Measurements from ENCODE around the gene SPDYC. TPM values are rescaled to one million over a fixed set of nuclear protein-coding genes. Genes with fewer than 3 reads are reported as not detected.

Gene SPDYC
- total and polyA plus RNA-seq, 11 donors, result not detected

DNA sequence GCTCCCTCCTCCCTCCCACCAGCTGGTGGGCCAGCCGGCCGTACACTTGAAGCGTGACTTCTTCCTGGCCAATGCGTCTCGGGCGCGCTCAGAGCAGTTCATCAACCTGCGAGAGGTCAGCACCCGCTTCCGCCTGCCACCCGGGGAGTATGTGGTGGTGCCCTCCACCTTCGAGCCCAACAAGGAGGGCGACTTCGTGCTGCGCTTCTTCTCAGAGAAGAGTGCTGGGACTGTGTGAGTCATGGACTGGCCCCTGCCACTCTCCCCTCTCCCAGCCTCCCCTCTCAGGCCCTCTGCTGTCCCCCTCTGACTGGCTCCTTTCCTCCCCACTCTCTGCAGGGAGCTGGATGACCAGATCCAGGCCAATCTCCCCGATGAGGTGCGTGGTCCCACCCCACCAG, 36.4 kb downstream of the SPDYC start:
- H3K36me3 ChIP-seq, result peaks cover 0 to 96% (median 91%) of the 10 kb centered on the region in 9 donors
- H3K4me1 ChIP-seq, result no peaks in the 10 kb centered on the region
- peak in 1 of 5 donors; percentile 16 for DNase-seq
- 90 to 96% (median 94%) methylated on average over 17 of the region's 17 CpGs for WGBS, 4 donors
- intact Hi-C loops (cut with DNase I), result loop anchor here in 2 of 10 donors (5.0 to 10.0 kb wide), 2 partner anchors 46 to 48 kb away; no protein-coding TSS in a partner anchor
- no peaks in the 10 kb centered on the region for H3K27me3 ChIP-seq
- no peak overlapping the region for H3K4me3 ChIP-seq
- H3K27ac ChIP-seq, result no peak overlapping the region
- no peaks in the 10 kb centered on the region for H3K9me3 ChIP-seq
- TF ChIP-seq POLR2A (IDR thresholded peaks at IDR 0.05), result no peak
- TF ChIP-seq, protein P1, sequence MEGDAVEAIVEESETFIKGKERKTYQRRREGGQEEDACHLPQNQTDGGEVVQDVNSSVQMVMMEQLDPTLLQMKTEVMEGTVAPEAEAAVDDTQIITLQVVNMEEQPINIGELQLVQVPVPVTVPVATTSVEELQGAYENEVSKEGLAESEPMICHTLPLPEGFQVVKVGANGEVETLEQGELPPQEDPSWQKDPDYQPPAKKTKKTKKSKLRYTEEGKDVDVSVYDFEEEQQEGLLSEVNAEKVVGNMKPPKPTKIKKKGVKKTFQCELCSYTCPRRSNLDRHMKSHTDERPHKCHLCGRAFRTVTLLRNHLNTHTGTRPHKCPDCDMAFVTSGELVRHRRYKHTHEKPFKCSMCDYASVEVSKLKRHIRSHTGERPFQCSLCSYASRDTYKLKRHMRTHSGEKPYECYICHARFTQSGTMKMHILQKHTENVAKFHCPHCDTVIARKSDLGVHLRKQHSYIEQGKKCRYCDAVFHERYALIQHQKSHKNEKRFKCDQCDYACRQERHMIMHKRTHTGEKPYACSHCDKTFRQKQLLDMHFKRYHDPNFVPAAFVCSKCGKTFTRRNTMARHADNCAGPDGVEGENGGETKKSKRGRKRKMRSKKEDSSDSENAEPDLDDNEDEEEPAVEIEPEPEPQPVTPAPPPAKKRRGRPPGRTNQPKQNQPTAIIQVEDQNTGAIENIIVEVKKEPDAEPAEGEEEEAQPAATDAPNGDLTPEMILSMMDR (IDR thresholded peaks at IDR 0.05), result no peak
- no peak for ATAC-seq

GRCh38 chr11:65206901-65207300, 36.9 kb downstream of the SPDYC start:
- Histone ChIP-seq H3K27ac (no peak overlapping the region), H3K4me1 (no peaks in the 10 kb centered on the region), H3K9me3 (no peaks in the 10 kb centered on the region), H3K36me3 (peaks cover 0 to 98% (median 93%) of the 10 kb centered on the region in 9 donors), H3K4me3 (no peak overlapping the region), H3K27me3 (no peaks in the 10 kb centered on the region)
- TF ChIP-seq POLR2A (IDR thresholded peaks at IDR 0.05), result no peak
- TF ChIP-seq, protein P1 (IDR thresholded peaks at IDR 0.05), result no peak
- intact Hi-C loops (cut with DNase I), result loop anchor here in 2 of 10 donors (5.0 to 10.0 kb wide), 2 partner anchors 45 to 48 kb away; no protein-coding TSS in a partner anchor
- ATAC-seq (no peak), DNase-seq (no peak)
- 93 to 98% (median 94%) methylated on average over 7 of the region's 7 CpGs for WGBS, 4 donors

DNA sequence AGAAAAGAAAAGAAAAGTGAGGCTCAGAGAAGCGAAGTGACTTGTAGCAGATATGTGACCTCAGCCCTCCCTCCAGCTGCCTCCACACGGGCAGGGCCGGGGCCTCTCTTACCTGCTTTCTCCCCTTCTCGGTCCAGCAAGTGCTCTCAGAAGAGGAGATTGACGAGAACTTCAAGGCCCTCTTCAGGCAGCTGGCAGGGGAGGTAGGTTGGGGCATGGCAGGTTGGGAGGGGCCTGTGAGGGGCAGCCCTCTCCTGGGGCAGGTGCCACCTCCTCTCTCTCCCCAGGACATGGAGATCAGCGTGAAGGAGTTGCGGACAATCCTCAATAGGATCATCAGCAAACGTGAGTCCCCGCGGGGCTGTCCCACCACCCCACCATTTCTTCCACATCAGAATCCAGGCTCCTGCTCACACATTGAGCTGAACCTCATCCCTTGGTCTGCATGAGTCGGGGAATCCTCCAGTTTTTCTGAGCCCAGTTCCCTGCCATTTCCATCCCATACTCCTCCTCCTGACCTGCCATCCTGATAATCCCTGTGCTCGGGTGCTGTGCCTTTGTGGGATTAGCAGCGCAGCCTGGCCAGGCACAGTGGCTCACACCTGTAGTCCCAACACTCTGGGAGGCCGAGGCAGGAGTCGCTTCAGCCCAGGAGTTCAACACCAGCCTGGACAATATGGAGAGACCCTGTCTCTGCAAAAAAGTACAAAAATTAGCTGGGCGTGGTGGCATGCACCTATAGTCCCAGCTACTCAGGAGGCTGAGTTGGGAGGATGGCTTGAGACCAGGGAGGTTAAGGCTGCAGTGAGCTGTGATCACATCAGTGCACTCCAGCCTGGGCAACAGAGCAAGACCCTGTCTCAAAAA, 38.1 kb downstream of the SPDYC start:
- intact Hi-C loops (cut with DNase I), result loop anchor here in 2 of 10 donors (5.0 to 10.0 kb wide), 2 partner anchors 44 to 47 kb away; no protein-coding TSS in a partner anchor
- peaks cover 0 to 90% (median 82%) of the 10 kb centered on the region in 9 donors for H3K36me3 ChIP-seq
- H3K27ac ChIP-seq, result no peak overlapping the region
- no peaks in the 10 kb centered on the region for H3K9me3 ChIP-seq
- no peak for DNase-seq
- H3K4me1 ChIP-seq, result peaks cover 0 to under 1% (median 0%) of the 10 kb centered on the region in 12 donors
- WGBS, 4 donors, result 91 to 94% (median 91%) methylated on average over 16 of the region's 16 CpGs
- no peak for TF ChIP-seq POLR2A (IDR thresholded peaks at IDR 0.05)
- TF ChIP-seq, protein P1 (IDR thresholded peaks at IDR 0.05), result no peak
- H3K4me3 ChIP-seq, result no peak overlapping the region
- no peak for ATAC-seq
- no peaks in the 10 kb centered on the region for H3K27me3 ChIP-seq
